CD4-positive, alpha-beta T cell (primary cell): Measurements from ENCODE around the gene LRRC8D. TPM values are rescaled to one million over a fixed set of nuclear protein-coding genes. Genes with fewer than 3 reads are reported as not detected.

Experiments
- ATAC-seq: fragments of 200-7000 bp; cut with Tn5 transposase; one replicate; pipeline ENCODE4 v1.10.0; 2022; ENCODE audit warnings: mild to moderate bottlenecking; ENCODE audit not compliant: poor library complexity
- CTCF ChIA-PET: fragments of 350-600 bp; sonication (Branson Sonifier 250); formaldehyde crosslinking; loops from one replicate; lab custom pipeline; 2021; ENCODE audit warnings: antibody characterized with exemption, inconsistent platforms; lab: Charles Lee
- POLR2A ChIA-PET: fragments of 350-600 bp; sonication (Branson Sonifier 250); formaldehyde crosslinking; loops from one replicate; lab custom pipeline; 2021; ENCODE audit warnings: antibody characterized with exemption, inconsistent platforms; lab: Charles Lee
- DNase-seq, 14 experiments: peaks; one replicate each; pipeline ENCODE4 v3.0.0-alpha.2; 2013 to 2020; ENCODE audit warnings: mixed read lengths in 2 of 14
- H3K27ac ChIP-seq, 2 donors: one replicate each; pipeline versions ENCODE4 v1.5.1 to v1.7.0; 2013; ENCODE audit warnings: low read length in 2 of 2, low read depth in 1 of 2, mild to moderate bottlenecking in 1 of 2
- H3K27me3 ChIP-seq, 2 experiments: 1 replicate in 1 of 2; 2 replicates in 1 of 2; pipeline versions ENCODE4 v1.6.1 to v1.7.0; 2013; ENCODE audit warnings: low read length in 2 of 2, control low read depth in 1 of 2, mild to moderate bottlenecking in 1 of 2, moderate library complexity in 1 of 2; ENCODE audit not compliant: insufficient read depth in 2 of 2, control insufficient read depth in 1 of 2
- H3K36me3 ChIP-seq: one replicate; pipeline ENCODE4 v1.6.1; 2013; ENCODE audit warnings: low read length, control low read depth; ENCODE audit not compliant: insufficient read depth
- H3K4me1 ChIP-seq: one replicate; pipeline ENCODE4 v1.6.1; 2013; ENCODE audit warnings: low read length, control low read depth; ENCODE audit not compliant: insufficient read depth
- H3K4me3 ChIP-seq: one replicate; pipeline ENCODE4 v1.5.1; 2013; ENCODE audit warnings: mild to moderate bottlenecking, low read length, moderate library complexity
- H3K9me3 ChIP-seq, 2 experiments: 1 replicate in 1 of 2; 2 replicates in 1 of 2; pipeline versions ENCODE4 v1.6.1 to v1.7.0; 2013; ENCODE audit warnings: low read length in 2 of 2, mild to moderate bottlenecking in 2 of 2, control low read depth in 1 of 2, moderate library complexity in 1 of 2; ENCODE audit not compliant: control insufficient read depth in 1 of 2, insufficient read depth in 1 of 2
- H3K27ac Mint-ChIP-seq: one replicate; pipeline ENCODE4 v1.8.0; 2020; ENCODE audit warnings: mixed read lengths
- H3K27me3 Mint-ChIP-seq: one replicate; pipeline ENCODE4 v1.8.0; 2021; ENCODE audit warnings: mixed read lengths
- H3K36me3 Mint-ChIP-seq: one replicate; pipeline ENCODE4 v1.8.0; 2021; ENCODE audit warnings: low read depth, mixed read lengths
- H3K4me1 Mint-ChIP-seq: one replicate; pipeline ENCODE4 v1.8.0; 2021; ENCODE audit warnings: low read depth, mixed read lengths
- H3K4me3 Mint-ChIP-seq: one replicate; pipeline ENCODE4 v1.8.0; 2020; ENCODE audit warnings: mild to moderate bottlenecking, mixed read lengths
- H3K9me3 Mint-ChIP-seq: one replicate; pipeline ENCODE4 v1.8.0; 2020; ENCODE audit warnings: mixed read lengths
- intact Hi-C, 2 experiments: fragments of 100-400 bp; cut with DNase I in 1 of 2; cut with micrococcal nuclease in 1 of 2; formaldehyde crosslinking; loops; one replicate each; pipeline versions ENCODE4 v1.15.1 to v1.9.0; 2023 to 2025; cut with DNase I, micrococcal nuclease
- total RNA-seq, 174 experiments: library from RNA in 2 of 174; stranded (reverse) in 2 of 174; gene quantifications; one replicate each; pipeline ENCODE4 v1.2.3 and lab custom pipeline; 2021 to 2026
- TF ChIP-seq, protein P1 (sequence below): fragments of 200-600 bp; IDR thresholded peaks from one replicate; pipeline ENCODE4 v1.8.0; 2022; ENCODE audit warnings: antibody characterized with exemption, mild to moderate bottlenecking

The LRRC8D gene
- total RNA-seq, 2 experiments from 2014 or later = 15.5 to 18.2 TPM

DNA sequence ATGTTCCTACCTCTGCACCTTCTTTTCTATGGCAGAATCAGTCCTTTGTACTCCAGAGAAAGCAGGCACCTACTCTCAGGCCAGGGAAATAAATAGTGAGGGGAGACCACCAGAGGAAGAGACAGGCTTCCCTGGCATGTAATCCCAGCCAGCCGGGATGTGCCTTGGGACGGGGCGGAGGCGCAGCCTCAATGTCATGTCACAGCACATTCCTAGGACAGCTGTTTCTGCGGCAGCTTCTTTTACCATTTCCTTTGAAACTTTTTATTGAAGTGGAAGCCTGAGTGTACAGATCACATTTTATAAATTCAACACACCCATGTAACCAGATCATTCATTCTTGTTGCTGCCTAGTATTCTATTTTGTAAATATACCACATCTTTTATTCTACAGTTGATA, 106.2 kb downstream of the LRRC8D start:
- Histone ChIP-seq H3K9me3 (peaks cover 0 to 2% of the 10 kb centered on the region in 2 experiments), H3K27me3 (no peaks in the 10 kb centered on the region), H3K4me3 (no peak overlapping the region), H3K27ac (no peak overlapping the region), H3K4me1 (no peaks in the 10 kb centered on the region), H3K36me3 (peaks cover 24% of the 10 kb centered on the region)
- TF ChIP-seq, protein P1, sequence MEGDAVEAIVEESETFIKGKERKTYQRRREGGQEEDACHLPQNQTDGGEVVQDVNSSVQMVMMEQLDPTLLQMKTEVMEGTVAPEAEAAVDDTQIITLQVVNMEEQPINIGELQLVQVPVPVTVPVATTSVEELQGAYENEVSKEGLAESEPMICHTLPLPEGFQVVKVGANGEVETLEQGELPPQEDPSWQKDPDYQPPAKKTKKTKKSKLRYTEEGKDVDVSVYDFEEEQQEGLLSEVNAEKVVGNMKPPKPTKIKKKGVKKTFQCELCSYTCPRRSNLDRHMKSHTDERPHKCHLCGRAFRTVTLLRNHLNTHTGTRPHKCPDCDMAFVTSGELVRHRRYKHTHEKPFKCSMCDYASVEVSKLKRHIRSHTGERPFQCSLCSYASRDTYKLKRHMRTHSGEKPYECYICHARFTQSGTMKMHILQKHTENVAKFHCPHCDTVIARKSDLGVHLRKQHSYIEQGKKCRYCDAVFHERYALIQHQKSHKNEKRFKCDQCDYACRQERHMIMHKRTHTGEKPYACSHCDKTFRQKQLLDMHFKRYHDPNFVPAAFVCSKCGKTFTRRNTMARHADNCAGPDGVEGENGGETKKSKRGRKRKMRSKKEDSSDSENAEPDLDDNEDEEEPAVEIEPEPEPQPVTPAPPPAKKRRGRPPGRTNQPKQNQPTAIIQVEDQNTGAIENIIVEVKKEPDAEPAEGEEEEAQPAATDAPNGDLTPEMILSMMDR = no peak
- H3K27me3 Mint-ChIP-seq = no peaks in the 10 kb centered on the region
- POLR2A ChIA-PET = interaction anchor here (2.2 kb wide), 1 partner anchor 83 kb away, joined by 8 read pairs; no protein-coding TSS in a partner anchor
- CTCF ChIA-PET = interaction anchor here (1.2 kb wide), 1 partner anchor 84 kb away, joined by 3 read pairs; no protein-coding TSS in a partner anchor
- intact Hi-C loops = no loop called here
- DNase-seq = no peak
- no peak overlapping the region for H3K4me3 Mint-ChIP-seq
- peaks cover 8% of the 10 kb centered on the region for H3K9me3 Mint-ChIP-seq
- H3K4me1 Mint-ChIP-seq = peaks cover 27% of the 10 kb centered on the region
- peaks cover 63% of the 10 kb centered on the region for H3K36me3 Mint-ChIP-seq
- H3K27ac Mint-ChIP-seq = no peak overlapping the region
- ATAC-seq = no peak

DNA sequence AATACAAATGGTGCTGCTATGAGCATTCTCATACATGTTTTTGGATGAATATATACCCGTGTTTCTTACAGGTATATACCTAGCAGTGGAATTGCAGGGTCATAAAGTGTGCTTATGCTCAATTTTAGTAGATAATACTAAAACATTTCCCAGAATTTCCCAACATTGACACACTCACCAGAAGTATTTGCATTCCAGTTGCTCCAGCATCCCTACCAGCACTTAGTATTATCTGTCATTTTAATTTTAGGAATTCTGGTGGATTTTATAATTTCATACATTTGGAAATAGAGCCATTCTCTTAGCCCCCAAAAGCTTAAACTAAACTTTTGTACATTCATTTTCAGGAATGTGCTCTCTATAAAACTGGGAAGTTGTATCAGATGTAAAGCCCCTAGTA, 106.6 kb downstream of the LRRC8D start:
- Mint-ChIP-seq H3K27me3 (no peaks in the 10 kb centered on the region), H3K4me3 (no peak overlapping the region), H3K9me3 (peaks cover 6% of the 10 kb centered on the region), H3K27ac (no peak overlapping the region), H3K36me3 (peaks cover 63% of the 10 kb centered on the region), H3K4me1 (peaks cover 27% of the 10 kb centered on the region)
- ATAC-seq = no peak
- ChIA-PET POLR2A (interaction anchor here (2.2 kb wide), 1 partner anchor 84 kb away, joined by 8 read pairs; no protein-coding TSS in a partner anchor), CTCF (interaction anchor here (1.2 kb wide), 1 partner anchor 84 kb away, joined by 3 read pairs; no protein-coding TSS in a partner anchor)
- no peaks in the 10 kb centered on the region for H3K27me3 ChIP-seq
- H3K36me3 ChIP-seq = peaks cover 27% of the 10 kb centered on the region
- intact Hi-C loops = no loop called here
- DNase-seq = no peak
- TF ChIP-seq, protein P1 = no peak
- H3K4me3 ChIP-seq = no peak overlapping the region
- H3K9me3 ChIP-seq = no peaks in the 10 kb centered on the region
- no peaks in the 10 kb centered on the region for H3K4me1 ChIP-seq
- H3K27ac ChIP-seq = no peak overlapping the region

DNA sequence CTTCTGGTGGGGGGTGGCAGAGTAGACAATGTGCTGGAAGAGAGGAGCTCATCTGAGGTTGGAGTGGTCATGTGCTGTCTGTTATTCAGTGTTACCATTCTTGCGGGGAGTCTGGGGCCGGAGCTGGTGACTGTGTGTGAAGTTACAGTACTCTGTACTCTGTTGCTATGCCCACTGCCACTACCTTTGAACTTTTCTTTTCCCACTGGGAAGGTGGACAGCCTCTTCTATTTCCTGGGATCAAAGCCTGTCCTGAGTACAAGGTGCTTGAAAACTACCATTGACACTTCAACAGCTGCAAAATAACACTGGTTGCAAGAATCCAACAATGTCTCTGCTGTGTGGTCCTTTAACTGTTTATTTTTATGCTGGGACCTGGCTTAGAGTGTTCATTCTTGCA, 107.7 kb downstream of the LRRC8D start:
- Mint-ChIP-seq H3K9me3 (peaks cover 2% of the 10 kb centered on the region), H3K27ac (no peak overlapping the region), H3K4me1 (peaks cover 27% of the 10 kb centered on the region), H3K4me3 (no peak overlapping the region), H3K27me3 (no peaks in the 10 kb centered on the region), H3K36me3 (peaks cover 63% of the 10 kb centered on the region)
- no peaks in the 10 kb centered on the region for H3K9me3 ChIP-seq
- H3K36me3 ChIP-seq = peaks cover 30% of the 10 kb centered on the region
- ATAC-seq = no peak
- CTCF ChIA-PET = interaction anchor here (1.1 to 1.2 kb wide), 2 partner anchors 12 to 86 kb away, joined by 3 read pairs; no protein-coding TSS in a partner anchor
- no peaks in the 10 kb centered on the region for H3K27me3 ChIP-seq
- intact Hi-C loops = no loop called here
- POLR2A ChIA-PET = interaction anchor here (2.2 kb wide), 1 partner anchor 85 kb away, joined by 8 read pairs; no protein-coding TSS in a partner anchor
- TF ChIP-seq, protein P1 = no peak
- no peak for DNase-seq
- no peak overlapping the region for H3K4me3 ChIP-seq
- no peaks in the 10 kb centered on the region for H3K4me1 ChIP-seq
- no peak overlapping the region for H3K27ac ChIP-seq
